NCI-H1092 treated with DMSO at 0.1 percent for 48 hours (cell line): ENCODE measurements around the gene SP140L.
"Not testable (repeated sequence)": the region's sequence is repeated elsewhere in the genome, so short reads cannot be mapped to it uniquely, and the experiment has no call there.

ENCODE experiments used
- DNase-seq: peaks from one replicate; lab custom pipeline; 2025; lab: John Stamatoyannopoulos, UW

Gene SP140L

DNA sequence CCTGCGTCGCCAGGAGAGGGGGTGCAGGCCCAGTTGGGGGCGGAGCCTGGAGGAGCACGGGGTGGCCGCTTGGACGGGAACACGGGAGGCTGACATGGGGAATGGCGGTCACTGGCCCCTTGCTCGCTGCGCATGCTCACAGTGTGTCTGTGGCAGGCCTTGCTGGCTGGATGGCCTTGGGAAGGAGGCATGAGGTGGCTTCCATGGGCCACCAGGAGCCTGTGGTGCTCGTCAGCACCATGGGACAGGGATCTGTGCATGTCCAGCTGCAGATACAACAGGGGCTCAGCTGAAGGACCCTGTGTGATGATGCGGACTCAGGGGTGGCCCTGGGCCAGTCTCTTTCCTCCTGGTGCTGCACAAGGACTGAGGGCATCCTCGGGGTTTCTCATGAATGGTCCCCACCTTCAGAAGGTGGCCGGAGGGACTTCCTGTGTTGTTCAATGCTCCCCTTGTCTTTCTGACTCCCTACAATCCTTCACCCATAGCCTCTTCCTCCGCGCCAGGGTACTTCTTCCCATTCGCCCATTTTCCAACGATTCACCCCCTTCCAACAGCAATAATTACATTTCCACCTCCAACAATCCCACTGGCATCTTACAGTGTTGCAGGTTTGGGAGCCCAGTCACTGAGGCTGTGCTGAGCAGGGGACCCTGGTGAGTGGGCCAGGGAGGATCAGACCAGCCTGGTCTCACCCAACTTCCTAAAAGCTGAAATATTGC is 3.4 kb upstream of the SP140L start:
- no peak for DNase-seq

DNA sequence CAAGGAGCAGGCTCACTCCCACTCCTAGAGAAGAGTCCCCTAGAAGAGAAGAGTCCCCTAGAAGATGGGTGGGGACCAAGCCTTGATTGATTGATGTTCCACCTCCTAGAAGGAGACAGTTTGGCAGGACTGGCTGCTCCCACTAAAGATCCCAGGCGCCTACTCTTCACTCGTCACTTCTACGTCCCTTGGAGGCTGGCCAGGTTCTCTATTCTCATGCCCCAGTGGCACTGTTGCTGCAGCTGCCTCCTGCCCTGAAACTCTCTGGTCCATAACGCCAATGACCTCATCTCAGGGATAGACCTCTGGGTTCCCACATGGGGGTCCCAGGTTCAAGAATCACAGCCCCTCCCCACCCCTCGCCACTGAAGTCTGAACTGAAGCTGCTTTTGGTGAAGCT is 2.5 kb upstream of the SP140L start:
- DNase-seq, result no peak

DNA sequence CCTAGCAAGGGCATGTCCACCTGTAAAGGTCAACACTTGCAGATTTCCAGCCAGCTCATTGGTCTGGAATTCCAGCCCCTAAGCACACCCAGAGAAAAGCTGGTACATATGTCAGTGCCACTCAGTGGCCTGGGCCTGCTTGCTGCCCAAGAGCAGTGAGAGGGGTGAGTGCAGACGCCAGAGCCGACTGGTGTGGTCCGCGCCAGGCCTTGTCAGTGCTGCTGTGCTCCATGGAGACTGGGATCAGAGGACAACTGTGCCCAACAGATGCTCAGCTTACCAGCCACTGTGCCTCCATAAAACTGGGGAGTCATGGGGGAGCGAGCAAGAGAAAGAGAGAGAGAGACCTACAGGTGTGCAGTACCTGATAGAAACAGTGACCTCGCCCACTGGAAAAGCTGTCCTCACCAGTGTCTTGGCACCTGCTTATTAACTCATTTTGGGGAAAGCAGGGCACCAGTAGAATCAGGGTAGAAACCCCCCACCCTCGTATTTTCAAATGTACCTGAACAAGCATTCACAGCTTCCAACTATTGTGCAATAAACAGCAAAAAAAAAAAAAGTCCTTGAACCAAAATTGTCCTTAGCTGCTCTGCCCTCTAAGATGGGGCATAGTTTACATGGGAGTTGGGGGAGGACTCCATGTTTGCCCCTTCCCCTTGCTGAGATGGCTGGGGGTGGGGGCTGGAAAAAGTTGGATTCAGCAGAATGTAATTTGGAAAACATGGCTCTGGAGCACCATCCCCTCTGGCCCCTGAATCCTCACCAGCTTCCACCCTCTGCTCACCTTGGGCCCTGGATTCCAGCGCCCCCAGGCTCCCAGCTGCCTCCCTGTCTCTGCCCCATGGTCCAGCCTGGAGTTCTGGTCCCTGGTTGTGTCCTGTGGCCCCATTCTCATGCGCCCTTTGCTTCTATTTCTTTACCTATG is 1.4 kb upstream of the SP140L start:
- DNase-seq, result no peak

DNA sequence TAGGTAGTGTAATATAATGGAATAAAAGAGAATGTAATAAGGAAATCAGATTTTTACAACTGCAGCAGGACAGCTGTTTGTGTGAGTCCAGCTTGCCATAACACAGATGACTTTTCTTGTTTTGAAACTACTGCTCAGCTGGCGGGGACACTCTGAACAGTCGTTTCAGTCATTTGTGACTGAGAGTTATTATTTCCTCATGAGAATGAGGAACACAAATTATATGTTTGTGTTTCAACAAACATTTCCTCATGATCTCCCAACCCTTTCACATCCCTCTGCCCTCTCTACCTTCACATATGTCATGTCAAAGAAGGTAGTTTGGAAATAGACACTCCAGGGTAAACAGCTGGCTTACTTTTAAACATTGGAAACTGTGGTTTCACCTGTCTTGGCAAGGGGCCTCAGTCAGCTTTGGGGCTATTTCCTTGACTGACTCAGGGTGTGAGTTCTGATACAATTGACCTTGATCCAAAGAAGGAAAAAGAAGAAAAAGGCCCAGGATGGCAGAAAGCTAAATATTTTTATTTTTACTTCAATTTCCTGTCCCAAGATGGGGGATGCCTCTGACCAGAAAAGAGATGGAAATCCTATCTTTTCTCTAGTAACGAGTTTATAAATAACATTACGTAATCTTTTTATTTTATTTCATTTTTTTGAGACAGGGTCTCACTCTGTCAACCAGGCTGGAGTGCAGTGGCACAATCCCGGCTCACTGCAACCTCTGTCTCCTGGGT is 593 bp downstream of the SP140L start:
- no peak for DNase-seq

DNA sequence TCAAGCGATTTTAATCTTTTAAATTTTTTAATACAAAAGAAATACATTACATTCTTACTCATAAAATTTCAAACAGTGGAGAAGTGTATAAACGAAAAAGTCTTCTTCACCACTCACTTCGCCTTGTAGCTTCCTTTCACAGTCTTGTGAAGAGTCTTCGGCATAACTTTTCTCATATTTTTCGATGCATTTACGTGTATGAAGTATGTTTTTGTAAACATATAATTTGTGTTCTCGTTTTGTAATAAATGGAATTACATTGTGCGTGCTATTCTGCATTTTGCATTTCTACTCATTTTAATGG is 1.1 kb downstream of the SP140L start:
- DNase-seq, result no peak

DNA sequence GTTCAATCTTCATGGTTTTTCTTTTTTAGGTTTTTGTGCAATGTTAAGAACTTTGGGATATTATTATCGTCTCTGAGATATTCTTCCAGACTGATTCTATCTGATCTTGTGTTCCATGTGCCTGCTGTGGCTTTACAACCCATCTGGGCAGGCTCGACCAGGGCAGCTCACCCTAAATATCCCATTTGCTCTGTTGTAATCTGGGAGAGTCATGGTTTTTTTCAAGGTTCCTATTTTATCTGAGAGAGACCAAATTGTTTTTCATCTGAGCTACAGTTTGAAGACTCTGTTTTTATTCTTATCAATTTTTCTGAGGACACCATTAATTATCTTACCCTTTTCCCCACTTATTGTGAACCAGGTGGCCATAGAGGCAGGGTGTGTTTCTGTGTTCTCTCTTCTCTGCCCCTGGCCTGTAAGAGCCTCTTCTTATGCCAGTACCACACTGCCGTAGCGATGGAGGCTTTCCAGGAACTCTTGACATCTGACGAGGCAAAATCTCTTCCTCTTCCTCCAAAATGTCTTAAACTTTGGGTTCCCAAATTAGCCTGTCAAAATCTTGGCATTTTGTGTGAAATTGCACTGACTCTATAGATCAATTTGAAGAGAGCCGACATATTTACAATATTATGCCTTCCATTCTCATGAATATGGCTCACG is 3.1 kb downstream of the SP140L start:
- DNase-seq, result no peak

DNA sequence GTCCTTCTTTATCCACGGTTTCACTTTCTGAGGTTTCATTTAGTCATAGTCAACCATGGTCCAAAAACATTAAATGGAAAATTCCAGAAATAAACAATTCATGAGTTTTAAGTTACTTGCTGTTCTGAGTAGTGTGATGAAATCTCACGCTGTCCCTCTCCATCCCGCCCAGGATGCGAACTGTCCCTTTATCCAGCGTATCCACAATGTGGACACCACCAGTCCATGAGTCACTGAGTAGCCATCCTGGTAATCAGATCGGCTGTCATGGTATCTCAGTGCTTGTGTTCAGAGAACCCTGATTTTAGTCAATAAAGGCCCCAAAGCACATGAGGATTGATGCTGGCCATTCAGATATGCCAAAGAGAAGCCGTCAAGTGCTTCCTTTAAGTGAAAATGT is 3.7 kb downstream of the SP140L start:
- no peak for DNase-seq

DNA sequence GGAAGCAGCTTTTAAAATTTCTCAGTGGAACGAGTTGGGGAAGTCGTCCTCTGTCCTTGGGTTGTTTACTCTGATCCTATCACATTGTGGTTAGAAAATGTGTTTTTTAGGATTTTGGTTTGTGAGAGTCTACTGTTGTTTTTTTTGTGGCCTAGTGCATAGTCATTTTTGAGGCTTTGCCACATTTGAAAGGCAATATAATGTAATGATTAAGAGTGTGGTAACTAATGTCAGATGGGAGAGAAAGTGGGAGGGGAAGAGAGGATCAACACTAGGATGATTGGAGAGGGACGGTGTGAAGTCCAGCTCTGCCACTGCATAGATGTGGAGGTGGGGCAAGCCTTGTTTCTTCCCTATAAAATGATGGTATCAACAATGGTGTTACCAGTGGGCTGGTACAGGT is 8.5 kb downstream of the SP140L start:
- no peak for DNase-seq

DNA sequence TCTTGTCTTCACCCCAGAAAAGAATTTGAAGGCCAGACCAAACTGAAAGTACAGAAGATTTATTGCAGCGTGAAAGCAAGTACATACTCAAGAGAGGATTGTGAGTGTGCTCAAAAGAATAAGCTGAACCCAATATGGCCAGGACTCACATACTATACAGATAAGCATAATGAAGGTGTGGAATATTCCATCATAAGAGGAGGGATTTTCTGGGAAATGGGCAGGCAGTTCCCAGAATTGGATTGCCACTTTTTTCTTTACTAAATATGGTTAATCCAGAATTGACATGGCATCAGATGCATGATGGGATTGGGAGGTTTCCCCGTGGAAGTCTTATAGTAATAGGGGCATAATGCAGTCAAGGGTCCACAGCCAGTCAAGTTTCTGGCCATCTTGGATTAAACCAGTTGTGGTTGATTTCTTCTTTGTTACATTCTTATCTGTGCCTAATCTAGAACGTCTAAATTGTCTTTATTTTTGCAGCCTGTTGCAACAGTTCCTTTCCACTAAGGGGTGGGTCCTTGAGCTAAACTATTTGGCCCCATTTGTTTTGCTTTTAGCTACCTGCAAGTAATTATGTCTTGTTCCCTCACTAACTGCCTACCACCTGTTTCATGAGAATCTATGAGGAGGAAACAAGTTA is 9.0 kb downstream of the SP140L start:
- no peak for DNase-seq

DNA sequence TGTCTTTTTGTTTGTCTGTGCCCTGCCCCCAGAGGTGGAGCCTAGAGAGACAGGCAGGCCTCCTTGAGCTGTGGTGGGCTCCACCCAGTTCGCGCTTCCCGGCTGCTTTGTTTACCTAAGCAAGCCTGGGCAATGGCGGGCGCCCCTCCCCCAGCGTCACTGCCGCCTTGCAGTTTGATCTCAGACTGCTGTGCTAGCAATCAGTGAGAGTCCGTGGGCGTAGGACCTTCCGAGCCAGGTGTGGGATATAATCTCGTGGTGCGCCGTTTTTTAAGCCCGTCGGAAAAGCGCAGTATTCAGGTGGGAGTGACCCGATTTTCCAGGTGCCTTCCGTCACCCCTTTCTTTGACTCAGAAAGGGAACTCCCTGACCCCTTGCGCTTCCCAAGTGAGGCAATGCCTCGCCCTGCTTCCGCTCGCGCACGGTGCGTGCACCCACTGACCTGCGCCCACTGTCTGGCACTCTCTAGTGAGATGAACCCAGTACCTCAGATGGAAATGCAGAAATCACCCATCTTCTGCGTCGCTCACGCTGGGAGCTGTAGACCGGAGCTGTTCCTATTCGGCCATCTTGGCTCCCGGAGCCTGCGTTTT is 15.0 kb downstream of the SP140L start:
- not testable (repeated sequence) for DNase-seq

DNA sequence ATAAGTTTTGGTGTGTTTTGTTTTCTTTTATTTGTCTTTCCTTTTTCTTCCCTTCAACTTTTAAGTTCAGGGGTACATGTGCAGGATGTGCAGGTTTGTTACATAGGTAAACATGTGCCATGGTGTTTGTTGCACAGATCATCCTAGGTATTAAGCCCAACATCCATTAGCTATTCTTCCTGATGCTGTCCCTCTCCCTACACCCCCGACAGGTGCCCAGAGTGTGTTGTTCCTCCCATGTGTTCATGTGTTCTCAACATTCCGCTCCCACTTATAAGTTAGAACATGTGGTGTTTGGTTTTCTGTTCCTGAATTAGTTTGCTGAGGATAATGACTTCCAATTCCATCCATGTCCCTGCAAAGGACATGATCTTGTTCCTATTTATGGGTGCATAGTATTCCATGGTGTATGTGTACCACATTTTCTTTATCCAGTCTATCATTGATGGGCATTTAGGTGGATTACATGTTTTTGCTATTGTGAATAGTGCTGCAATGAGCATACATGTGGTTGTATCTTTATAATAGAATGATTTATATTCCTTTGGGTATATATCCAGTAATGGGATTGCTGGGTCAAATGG is 16.1 kb downstream of the SP140L start:
- DNase-seq, result not testable (repeated sequence)

DNA sequence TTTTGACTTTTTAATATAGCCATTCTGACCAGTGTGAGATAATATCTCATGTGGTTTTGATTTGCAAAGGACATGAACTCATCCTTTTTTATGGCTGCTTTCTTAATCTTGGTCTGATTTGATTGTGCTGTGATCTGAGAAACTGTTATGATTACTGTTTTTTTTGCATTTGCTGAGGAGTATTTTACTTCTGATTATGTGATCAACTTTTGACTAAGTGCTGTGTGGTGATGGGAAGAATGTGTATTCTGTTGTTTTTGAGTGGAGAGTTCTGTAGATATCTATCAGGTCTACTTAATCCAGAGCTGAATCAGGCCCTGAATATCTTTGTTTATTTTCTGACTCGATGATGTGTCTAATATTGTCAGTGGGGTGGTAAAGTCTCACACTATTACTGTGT is 16.8 kb downstream of the SP140L start:
- no peak for DNase-seq

DNA sequence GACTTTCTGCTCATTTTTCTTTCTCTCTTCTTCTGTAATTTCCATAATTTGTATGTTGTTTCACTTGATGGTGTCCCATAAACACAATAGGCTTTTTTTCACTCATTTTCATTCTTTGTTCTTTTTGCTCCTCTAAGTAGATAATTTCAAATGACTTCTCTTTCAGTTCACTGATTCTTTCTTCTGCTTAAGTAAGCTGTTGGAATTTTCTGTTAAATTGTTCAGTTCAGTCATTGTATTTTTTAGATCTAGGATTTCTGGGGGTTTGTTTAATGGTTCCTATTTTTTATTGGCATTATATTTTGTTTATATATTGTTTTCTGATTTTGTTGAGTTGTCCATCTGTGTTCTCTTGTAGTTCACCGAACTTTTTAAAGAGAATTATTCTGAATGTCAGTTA is 19.5 kb downstream of the SP140L start:
- DNase-seq, result no peak

DNA sequence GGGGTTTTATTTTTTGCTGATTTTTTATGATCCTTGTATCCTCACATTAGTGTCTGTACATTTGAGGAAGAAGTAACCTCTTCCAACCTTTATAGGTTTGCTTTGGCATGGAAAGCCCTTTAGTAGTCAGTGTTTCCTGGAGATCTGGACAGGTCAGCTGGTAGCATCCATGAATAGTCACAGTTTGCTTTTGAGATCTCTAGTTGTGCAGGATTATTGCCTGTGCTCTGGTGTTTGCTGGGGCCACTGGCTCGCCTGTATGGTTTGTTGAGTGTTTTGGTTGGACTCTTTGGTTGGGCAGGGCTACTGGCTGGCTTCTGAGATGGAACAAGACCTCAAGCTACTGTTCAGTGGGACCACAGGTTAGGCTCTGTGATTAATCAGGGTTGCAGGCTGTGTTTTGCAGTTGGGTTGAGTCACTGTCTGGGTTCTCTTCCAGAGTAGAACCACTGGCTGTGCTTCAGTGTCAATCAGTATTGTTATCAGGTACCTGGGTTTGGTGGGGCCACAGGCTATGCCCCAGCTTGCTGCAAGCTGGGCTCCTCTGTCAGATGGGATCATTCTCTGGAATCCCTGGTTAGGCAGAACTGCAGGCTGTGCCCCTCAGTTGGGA is 20.0 kb downstream of the SP140L start:
- DNase-seq, result no peak

DNA sequence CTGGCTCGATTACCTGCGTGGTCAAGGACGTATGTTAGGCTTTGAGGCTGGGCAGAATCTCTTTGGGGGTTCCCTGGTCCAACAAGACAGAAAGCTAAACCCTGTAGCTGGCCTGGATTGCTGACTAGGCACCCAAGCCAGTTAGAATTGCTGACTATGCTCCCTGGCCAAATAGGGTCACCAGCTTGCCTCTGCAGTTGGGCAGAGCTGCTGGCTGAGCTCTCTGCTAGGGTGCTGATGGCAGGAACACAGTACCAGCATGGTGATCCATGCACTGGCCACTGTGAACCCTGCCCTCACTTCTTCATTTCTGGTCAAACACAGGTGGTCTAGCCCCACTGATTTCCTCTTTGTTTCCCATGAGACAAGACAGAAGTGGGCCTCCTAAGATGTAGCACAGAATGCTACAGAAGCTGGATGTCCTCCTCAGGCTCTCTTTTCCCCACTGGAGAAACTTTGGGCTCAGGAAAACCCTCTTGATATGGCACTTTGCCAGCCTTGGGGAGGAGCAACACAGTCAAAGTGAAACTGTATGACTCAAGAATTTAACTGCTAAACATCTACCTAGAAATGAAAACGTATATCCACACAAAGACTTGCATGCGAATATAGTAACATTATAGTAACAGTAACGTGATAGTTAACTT is 20.8 kb downstream of the SP140L start:
- DNase-seq, result no peak

DNA sequence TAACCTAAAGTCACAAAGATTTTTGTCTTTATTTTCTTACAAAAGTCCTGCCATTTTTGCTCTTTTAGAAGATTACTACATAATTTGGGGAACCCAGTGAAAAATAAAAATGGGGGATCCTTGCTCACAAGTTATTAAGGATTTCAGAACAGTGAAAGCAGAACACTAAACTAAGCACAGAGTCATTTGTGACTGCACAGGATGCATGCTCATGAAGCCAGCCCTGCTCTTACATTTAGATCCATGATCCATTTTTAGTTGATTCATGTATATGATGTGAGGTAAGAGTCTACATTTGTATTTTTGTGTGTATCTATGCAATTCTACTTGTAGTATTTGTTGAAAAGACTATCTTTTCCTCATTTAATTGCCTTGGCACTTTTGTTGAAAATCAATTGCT is 21.8 kb downstream of the SP140L start:
- DNase-seq, result no peak

DNA sequence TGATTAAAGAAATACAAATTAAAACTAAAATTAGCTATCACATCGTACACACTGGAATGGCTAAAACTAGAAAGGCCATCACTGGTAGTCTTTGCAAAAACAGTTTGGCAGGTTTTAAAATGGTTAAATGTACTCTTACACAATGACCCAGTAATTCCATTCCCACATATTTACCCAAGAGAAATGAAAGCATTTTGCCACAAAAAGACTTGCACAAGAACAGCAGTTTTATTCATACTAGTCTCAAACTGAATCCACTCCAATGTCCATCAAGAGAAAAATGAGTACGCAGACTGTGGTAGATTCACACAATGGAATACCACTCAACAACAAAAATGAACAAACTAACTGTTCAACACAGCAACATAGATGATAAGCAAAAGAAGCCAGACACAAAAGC is 29.1 kb downstream of the SP140L start:
- no peak for DNase-seq

DNA sequence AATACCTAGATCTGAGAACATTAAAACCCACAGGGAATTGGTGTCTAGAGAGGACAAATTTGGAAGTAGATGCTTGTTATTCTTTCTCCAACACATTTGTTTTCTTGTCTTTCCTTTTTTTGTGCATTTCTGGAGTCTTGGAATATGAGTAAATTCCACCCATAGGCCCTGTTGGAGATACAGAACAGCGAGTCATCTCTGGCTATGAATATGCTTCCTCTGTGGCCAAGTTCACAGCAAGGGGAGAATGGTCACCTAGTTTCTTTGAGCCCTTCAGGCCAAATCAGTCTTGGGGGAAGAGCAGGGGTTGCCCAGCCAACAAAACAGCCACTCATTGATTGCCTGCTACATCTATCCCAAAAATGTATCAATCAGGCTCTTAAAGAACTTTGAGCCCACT is 31.3 kb downstream of the SP140L start:
- no peak for DNase-seq

DNA sequence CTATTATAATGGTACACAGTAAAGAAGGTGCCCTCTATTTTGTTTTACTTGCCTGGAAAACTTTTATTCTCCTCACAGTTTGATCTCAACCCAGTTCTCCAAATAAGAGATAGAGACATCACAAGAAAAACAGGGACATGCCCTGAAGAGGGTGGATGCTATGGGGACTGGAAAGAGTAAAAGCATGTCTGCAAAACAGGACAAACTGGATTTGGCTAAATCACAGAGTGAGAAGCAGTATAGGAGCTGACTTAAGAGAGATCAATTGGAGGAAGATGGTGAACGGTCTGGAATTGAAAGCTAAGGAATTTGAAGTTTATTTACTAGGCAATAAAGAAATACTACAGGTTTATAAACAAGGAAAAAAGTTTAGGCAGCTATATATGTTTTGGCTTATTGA is 33.0 kb downstream of the SP140L start:
- DNase-seq, result no peak

DNA sequence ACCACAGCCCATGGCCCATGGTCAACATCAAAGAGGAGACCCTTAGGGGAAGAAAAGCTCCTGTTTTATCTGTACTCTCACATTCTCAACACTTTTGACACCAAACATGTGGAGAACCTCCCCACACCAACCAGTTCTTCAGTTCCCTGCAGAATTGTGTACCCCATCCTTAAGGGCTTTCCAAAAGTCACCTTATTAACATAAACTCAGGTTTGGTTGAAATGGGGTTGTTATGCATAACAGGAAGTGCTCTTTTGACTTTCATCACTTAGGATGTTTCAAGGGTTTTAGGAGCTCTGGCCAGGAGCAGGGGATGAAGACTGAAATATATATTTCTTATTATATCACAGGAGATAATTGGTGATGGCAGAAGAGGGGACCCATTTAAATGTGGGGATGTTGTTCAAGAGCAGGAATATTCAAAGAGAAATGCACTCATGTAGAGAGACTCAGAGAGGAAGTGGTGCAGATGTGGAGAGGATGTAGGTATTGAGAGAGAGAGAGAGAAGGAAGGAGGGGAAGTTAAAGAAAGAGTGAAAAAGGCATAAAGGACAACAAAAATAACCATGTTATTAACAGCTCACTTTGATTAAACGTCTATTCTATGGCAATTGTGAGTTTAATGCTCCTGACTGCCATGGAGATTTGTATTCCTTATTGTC is 35.2 kb downstream of the SP140L start:
- no peak for DNase-seq
